ENCODE results near the gene TCEAL4. TPM values are rescaled to one million over a fixed set of nuclear protein-coding genes. Genes with fewer than 3 reads are reported as not detected.

TCEAL4 gene
- 100 to 1,000 TPM; 127 to 366 (median 178) TPM for total RNA-seq
- 100 to 1,000 TPM in 1 of 3 donors, 10 to 100 TPM in 2; 54.8 to 117 (median 62.1) TPM for polyA plus RNA-seq

DNA sequence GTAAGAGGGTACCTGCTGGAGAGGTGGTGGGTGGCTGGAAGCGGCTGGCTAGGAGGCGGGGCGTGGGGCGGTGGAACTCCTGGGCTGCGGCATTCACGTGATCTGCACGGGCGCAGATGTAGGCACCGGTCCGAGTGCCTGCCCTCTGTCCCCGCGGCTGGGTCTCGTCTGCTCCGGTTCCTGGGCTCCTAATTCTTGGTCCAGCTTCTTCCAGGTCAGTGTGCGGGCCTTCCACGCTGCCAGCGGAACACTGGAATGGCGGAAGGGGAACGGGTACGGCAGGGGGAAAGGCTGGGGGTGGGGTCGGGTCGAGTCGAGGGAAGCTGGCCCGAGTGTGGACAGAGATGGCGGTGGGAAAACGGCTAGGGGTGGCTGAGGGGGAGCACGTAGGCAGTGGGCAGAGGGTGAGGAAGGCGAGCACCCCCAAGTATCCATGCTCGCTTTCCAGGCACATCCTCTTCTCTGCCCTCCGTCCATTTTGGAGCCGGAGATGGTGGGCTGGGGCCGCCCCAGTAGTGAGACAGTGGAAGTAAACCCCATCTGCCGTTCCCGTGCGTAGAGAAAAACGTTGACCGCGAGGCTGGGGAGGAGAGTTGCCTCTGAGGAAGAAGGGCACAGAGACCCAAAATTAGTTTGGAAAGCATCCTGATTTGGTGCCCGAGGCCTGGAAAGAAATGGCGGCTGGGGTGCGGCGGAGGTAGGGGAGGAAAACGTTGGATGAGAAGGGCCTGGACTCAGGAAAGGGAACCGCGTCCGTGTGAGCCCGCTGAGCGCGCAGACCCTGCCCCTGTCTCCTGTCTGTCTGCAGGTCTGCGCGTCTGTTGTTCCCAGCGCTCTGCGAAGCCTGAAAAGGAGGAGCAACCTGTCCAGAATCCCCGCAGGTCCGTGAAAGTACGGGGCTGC is at the start of gene TCEAL4:
Gene TCEAL4 (plus strand): TSS at position 105 of the 903 bp plus-strand sequence. CDS start 1,161 bp downstream, outside the sequence.
- peak; percentile 85 for DNase-seq
- Histone ChIP-seq H3K36me3 (peaks cover 0 to 7% (median 0%) of the 10 kb centered on the region in 4 donors), H3K4me1 (peaks cover 0 to 13% (median 0%) of the 10 kb centered on the region in 4 donors), H3K27ac (peak within 1 kb of the TSS; percentile 87 to 92 (median 88)), H3K9me3 (no peaks in the 10 kb centered on the region), H3K4me3 (peak within 1 kb of the TSS; percentile 47 to 65 (median 64)), H3K27me3 (no peaks in the 10 kb centered on the region)
- TF ChIP-seq CTCF (IDR thresholded peaks at IDR 0.05), result no peak
- peak; percentile 79 to 88 (median 82) for TF ChIP-seq POLR2AphosphoS5 (IDR thresholded peaks at IDR 0.05)
- peak; percentile 52 to 64 for TF ChIP-seq POLR2A (IDR thresholded peaks at IDR 0.05)
- 0 to 1% methylated on average over 56 of the region's 56 CpGs for WGBS, 2 donors
- intact Hi-C loops (cut with DNase I), result loop anchor here (2.0 to 5.0 kb wide), 2 partner anchors 43 to 102 kb away; partner anchors contain the start of genes MORF4L2 and TCEAL1

- H3K4me1 ChIP-seq, result no peaks in the 10 kb centered on the region
- H3K36me3 ChIP-seq, result no peaks in the 10 kb centered on the region
- no peaks in the 10 kb centered on the region for H3K9me3 ChIP-seq
- H3K27ac ChIP-seq, result peak overlapping the region; percentile 14 to 66 (median 51)
- no peak overlapping the region for H3K4me3 ChIP-seq
- intact Hi-C loops (cut with DNase I), result no loop called here
- TF ChIP-seq CTCF (IDR thresholded peaks at IDR 0.05) (no peak), EP300 (IDR thresholded peaks at IDR 0.05) (no peak), POLR2A (IDR thresholded peaks at IDR 0.05) (no peak), POLR2AphosphoS5 (IDR thresholded peaks at IDR 0.05) (no peak)
- no peaks in the 10 kb centered on the region for H3K27me3 ChIP-seq
- no peak for DNase-seq
These were observed 49.2 kb upstream of the TCEAL4 start for GRCh38 chrX:103536071-103536470.

DNA sequence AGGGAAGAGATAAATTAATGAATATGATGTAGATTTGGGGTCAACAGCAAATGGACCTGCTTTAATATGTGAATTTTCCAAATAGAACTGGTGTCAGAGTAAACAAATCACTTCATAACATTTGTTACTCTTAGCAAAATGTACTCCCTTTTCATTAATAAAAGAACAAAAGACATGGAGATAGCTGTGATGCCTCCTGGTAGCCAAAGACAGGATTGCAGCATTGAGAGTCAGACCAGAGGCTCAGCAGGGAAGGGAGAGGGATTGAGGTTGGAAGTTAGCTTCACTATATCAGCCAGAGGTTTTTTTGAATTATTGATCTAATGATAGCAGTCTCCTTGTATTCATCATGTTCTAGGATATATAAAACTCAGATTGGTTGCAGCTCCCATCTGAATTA is 48.6 kb upstream of the TCEAL4 start:
- H3K9me3 ChIP-seq, result no peaks in the 10 kb centered on the region
- no peaks in the 10 kb centered on the region for H3K4me1 ChIP-seq
- no peak for TF ChIP-seq CTCF (IDR thresholded peaks at IDR 0.05)
- no peak overlapping the region for H3K4me3 ChIP-seq
- H3K27me3 ChIP-seq, result no peaks in the 10 kb centered on the region
- no peak for DNase-seq
- intact Hi-C loops (cut with DNase I), result no loop called here
- no peaks in the 10 kb centered on the region for H3K36me3 ChIP-seq
- H3K27ac ChIP-seq, result peak overlapping the region; percentile 14 to 66 (median 51)

- intact Hi-C loops (cut with DNase I), result no loop called here
- no peaks in the 10 kb centered on the region for H3K36me3 ChIP-seq
- H3K9me3 ChIP-seq, result no peaks in the 10 kb centered on the region
- H3K4me3 ChIP-seq, result no peak overlapping the region
- no peaks in the 10 kb centered on the region for H3K4me1 ChIP-seq
- H3K27me3 ChIP-seq, result no peaks in the 10 kb centered on the region
- no peak for DNase-seq
- WGBS, 2 donors, result 79 to 90% methylated on average over 3 of the region's 3 CpGs
- TF ChIP-seq CTCF (IDR thresholded peaks at IDR 0.05), result no peak
- no peak for TF ChIP-seq EP300 (IDR thresholded peaks at IDR 0.05)
- TF ChIP-seq POLR2AphosphoS5 (IDR thresholded peaks at IDR 0.05), result no peak
- TF ChIP-seq POLR2A (IDR thresholded peaks at IDR 0.05), result no peak
- peak overlapping the region in 3 of 4 donors; percentile 39 to 65 (median 50) for H3K27ac ChIP-seq
These were observed 47.4 kb upstream of the TCEAL4 start for GRCh38 chrX:103537871-103538387.

All from sigmoid colon (tissue), 7 donors.